ENCODE data around the gene TRPM4. TPM values are rescaled to one million over a fixed set of nuclear protein-coding genes. Genes with fewer than 3 reads are reported as not detected.

The TRPM4 gene
- total and polyA plus RNA-seq, 10 of the 15 experiments (the other 5 are each of a cell fraction or from before 2014, with no cell fraction given) = 0.10 to 0.64 (median 0.15) TPM; not detected in 7

DNA sequence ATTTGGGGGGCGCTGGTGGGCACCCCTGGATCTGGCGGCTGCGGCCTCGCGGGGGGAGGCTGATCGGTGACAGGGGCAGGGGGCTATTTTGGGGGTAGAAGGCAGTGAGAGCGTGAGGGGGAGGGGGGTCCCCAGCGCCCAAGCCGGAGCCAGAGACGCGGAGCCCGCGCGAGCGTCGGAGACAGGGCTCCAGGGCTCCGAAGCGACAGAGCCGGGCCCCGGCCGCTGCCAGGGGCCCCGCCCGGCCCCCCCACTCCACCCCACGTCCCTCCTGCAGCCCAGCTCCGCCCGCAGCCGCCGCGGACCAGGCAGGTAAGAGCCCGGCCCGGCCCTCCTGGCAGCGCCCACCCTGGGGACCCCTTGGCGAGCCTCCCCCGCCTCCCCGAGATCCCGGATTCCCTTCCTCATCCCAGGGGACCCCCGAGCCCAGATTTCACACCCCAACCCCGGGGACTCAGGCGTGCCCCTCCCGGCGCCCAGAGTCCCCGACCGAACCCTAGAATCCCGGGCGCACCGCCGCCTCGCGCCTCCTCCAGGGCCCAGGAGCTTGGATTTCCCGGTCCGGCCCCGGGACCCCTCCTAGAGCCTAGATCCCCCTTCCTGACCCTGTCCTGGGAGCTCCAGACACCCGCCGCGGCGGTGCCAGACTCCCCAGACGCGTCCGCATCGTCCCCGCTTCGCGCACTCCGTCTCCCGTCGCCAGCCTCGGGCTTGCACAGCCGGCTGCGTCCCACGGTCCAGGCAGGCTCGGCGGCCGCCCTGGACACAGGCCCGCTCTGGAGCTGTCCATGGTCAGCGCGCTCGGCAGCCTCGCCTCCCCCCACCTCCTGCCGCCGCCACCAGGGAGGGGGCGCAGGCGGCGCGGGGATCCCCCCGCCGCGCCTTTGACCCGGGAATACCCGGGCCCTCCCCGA is 37.9 kb upstream of the TRPM4 start, which contains the start of gene PPFIA3 (continued):
- TF ChIP-seq ZBTB40 (IDR thresholded peaks at IDR 0.05; ENCODE audit: borderline replicate concordance) (no peak), CEBPB (IDR thresholded peaks at IDR 0.05; ENCODE audit: borderline replicate concordance in 1 of 2, low read depth in 2 of 2, low read length in 2 of 2) (no peak), LARP7 (IDR thresholded peaks at IDR 0.05) (no peak), BCL3 (IDR thresholded peaks at IDR 0.05; ENCODE audit: borderline replicate concordance, insufficient read depth, low read depth, low read length, poor library complexity, severe bottlenecking) (no peak), ATF7 (IDR thresholded peaks at IDR 0.05; ENCODE audit: low read depth) (no peak), NKRF (conservative IDR thresholded peaks at IDR 0.05) (no peak), SREBF2 (IDR thresholded peaks at IDR 0.05; ENCODE audit: low read length) (no peak)
- TF ChIP-seq, protein P1, sequence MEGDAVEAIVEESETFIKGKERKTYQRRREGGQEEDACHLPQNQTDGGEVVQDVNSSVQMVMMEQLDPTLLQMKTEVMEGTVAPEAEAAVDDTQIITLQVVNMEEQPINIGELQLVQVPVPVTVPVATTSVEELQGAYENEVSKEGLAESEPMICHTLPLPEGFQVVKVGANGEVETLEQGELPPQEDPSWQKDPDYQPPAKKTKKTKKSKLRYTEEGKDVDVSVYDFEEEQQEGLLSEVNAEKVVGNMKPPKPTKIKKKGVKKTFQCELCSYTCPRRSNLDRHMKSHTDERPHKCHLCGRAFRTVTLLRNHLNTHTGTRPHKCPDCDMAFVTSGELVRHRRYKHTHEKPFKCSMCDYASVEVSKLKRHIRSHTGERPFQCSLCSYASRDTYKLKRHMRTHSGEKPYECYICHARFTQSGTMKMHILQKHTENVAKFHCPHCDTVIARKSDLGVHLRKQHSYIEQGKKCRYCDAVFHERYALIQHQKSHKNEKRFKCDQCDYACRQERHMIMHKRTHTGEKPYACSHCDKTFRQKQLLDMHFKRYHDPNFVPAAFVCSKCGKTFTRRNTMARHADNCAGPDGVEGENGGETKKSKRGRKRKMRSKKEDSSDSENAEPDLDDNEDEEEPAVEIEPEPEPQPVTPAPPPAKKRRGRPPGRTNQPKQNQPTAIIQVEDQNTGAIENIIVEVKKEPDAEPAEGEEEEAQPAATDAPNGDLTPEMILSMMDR (IDR thresholded peaks at IDR 0.05 in 2 of 3, conservative IDR thresholded peaks at IDR 0.05 in 1 of 3; ENCODE audit: control insufficient read depth in 2 of 3, extremely low read depth in 1 of 3, insufficient read depth in 1 of 3, low read depth in 3 of 3, low read length in 3 of 3) = no peak
- TF ChIP-seq, protein P2, sequence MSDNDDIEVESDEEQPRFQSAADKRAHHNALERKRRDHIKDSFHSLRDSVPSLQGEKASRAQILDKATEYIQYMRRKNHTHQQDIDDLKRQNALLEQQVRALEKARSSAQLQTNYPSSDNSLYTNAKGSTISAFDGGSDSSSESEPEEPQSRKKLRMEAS (IDR thresholded peaks at IDR 0.05; ENCODE audit: low read depth, low read length) = no peak
- TF ChIP-seq, protein P3, sequence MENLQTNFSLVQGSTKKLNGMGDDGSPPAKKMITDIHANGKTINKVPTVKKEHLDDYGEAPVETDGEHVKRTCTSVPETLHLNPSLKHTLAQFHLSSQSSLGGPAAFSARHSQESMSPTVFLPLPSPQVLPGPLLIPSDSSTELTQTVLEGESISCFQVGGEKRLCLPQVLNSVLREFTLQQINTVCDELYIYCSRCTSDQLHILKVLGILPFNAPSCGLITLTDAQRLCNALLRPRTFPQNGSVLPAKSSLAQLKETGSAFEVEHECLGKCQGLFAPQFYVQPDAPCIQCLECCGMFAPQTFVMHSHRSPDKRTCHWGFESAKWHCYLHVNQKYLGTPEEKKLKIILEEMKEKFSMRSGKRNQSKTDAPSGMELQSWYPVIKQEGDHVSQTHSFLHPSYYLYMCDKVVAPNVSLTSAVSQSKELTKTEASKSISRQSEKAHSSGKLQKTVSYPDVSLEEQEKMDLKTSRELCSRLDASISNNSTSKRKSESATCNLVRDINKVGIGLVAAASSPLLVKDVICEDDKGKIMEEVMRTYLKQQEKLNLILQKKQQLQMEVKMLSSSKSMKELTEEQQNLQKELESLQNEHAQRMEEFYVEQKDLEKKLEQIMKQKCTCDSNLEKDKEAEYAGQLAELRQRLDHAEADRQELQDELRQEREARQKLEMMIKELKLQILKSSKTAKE (IDR thresholded peaks at IDR 0.05; ENCODE audit: low read depth, poor library complexity, severe bottlenecking) = no peak
- TF ChIP-seq, protein P4, sequence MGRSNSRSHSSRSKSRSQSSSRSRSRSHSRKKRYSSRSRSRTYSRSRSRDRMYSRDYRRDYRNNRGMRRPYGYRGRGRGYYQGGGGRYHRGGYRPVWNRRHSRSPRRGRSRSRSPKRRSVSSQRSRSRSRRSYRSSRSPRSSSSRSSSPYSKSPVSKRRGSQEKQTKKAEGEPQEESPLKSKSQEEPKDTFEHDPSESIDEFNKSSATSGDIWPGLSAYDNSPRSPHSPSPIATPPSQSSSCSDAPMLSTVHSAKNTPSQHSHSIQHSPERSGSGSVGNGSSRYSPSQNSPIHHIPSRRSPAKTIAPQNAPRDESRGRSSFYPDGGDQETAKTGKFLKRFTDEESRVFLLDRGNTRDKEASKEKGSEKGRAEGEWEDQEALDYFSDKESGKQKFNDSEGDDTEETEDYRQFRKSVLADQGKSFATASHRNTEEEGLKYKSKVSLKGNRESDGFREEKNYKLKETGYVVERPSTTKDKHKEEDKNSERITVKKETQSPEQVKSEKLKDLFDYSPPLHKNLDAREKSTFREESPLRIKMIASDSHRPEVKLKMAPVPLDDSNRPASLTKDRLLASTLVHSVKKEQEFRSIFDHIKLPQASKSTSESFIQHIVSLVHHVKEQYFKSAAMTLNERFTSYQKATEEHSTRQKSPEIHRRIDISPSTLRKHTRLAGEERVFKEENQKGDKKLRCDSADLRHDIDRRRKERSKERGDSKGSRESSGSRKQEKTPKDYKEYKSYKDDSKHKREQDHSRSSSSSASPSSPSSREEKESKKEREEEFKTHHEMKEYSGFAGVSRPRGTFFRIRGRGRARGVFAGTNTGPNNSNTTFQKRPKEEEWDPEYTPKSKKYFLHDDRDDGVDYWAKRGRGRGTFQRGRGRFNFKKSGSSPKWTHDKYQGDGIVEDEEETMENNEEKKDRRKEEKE (IDR thresholded peaks at IDR 0.05) = no peak
